ENCODE measurements around the gene BCDIN3D. TPM values are rescaled to one million over a fixed set of nuclear protein-coding genes. Genes with fewer than 3 reads are reported as not detected.
"Not testable (repeated sequence)": the region's sequence is repeated elsewhere in the genome, so short reads cannot be mapped to it uniquely, and the experiment has no call there.

Gene BCDIN3D
- polyA plus RNA-seq, 1 of the 3 experiments (the other 2 are of a cell fraction), result 2.3 TPM

- no peak overlapping the region for H3K27ac ChIP-seq (ENCODE audit: low read depth in 2 of 2, low read length in 1 of 2)
- H3K36me3 ChIP-seq (replicated peaks in 1 of 2; ENCODE audit: control insufficient read depth in 1 of 2, insufficient read depth in 2 of 2, low read length in 1 of 2), result no peaks in the 10 kb centered on the region
- H3K9me3 ChIP-seq, result no peaks in the 10 kb centered on the region
- 72% methylated on average over 4 of the region's 5 CpGs for WGBS (ENCODE audit: low lambda C conversion rate)
- H3F3A ChIP-seq (replicated peaks; ENCODE audit: insufficient read depth), result peaks cover 11% of the 10 kb centered on the region
- ChIA-PET CTCF (interaction anchor here (0.6 to 3.0 kb wide), 9 partner anchors 9 to 338 kb away, joined by 3 to 15 read pairs (median 4); no protein-coding TSS in a partner anchor), POLR2A (no interaction called here)
- H3K4me2 ChIP-seq, result no peak overlapping the region
- TF ChIP-seq, protein P1, sequence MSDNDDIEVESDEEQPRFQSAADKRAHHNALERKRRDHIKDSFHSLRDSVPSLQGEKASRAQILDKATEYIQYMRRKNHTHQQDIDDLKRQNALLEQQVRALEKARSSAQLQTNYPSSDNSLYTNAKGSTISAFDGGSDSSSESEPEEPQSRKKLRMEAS (IDR thresholded peaks at IDR 0.05; ENCODE audit: low read depth), result no peak
- TF ChIP-seq RFX5 (IDR thresholded peaks at IDR 0.05; ENCODE audit: low read length), result no peak
- TF ChIP-seq FOSL2 (IDR thresholded peaks at IDR 0.05; ENCODE audit: borderline replicate concordance, low read depth), result no peak
- TF ChIP-seq, protein P2, sequence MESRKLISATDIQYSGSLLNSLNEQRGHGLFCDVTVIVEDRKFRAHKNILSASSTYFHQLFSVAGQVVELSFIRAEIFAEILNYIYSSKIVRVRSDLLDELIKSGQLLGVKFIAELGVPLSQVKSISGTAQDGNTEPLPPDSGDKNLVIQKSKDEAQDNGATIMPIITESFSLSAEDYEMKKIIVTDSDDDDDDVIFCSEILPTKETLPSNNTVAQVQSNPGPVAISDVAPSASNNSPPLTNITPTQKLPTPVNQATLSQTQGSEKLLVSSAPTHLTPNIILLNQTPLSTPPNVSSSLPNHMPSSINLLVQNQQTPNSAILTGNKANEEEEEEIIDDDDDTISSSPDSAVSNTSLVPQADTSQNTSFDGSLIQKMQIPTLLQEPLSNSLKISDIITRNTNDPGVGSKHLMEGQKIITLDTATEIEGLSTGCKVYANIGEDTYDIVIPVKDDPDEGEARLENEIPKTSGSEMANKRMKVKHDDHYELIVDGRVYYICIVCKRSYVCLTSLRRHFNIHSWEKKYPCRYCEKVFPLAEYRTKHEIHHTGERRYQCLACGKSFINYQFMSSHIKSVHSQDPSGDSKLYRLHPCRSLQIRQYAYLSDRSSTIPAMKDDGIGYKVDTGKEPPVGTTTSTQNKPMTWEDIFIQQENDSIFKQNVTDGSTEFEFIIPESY (IDR thresholded peaks at IDR 0.05; ENCODE audit: borderline replicate concordance, low read depth), result no peak
- TF ChIP-seq, protein P3, sequence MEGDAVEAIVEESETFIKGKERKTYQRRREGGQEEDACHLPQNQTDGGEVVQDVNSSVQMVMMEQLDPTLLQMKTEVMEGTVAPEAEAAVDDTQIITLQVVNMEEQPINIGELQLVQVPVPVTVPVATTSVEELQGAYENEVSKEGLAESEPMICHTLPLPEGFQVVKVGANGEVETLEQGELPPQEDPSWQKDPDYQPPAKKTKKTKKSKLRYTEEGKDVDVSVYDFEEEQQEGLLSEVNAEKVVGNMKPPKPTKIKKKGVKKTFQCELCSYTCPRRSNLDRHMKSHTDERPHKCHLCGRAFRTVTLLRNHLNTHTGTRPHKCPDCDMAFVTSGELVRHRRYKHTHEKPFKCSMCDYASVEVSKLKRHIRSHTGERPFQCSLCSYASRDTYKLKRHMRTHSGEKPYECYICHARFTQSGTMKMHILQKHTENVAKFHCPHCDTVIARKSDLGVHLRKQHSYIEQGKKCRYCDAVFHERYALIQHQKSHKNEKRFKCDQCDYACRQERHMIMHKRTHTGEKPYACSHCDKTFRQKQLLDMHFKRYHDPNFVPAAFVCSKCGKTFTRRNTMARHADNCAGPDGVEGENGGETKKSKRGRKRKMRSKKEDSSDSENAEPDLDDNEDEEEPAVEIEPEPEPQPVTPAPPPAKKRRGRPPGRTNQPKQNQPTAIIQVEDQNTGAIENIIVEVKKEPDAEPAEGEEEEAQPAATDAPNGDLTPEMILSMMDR (IDR thresholded peaks at IDR 0.05), result no peak
- TF ChIP-seq FOXJ3 (CRISPR knock-in tag; IDR thresholded peaks at IDR 0.05), result no peak
- TF ChIP-seq, protein P4, sequence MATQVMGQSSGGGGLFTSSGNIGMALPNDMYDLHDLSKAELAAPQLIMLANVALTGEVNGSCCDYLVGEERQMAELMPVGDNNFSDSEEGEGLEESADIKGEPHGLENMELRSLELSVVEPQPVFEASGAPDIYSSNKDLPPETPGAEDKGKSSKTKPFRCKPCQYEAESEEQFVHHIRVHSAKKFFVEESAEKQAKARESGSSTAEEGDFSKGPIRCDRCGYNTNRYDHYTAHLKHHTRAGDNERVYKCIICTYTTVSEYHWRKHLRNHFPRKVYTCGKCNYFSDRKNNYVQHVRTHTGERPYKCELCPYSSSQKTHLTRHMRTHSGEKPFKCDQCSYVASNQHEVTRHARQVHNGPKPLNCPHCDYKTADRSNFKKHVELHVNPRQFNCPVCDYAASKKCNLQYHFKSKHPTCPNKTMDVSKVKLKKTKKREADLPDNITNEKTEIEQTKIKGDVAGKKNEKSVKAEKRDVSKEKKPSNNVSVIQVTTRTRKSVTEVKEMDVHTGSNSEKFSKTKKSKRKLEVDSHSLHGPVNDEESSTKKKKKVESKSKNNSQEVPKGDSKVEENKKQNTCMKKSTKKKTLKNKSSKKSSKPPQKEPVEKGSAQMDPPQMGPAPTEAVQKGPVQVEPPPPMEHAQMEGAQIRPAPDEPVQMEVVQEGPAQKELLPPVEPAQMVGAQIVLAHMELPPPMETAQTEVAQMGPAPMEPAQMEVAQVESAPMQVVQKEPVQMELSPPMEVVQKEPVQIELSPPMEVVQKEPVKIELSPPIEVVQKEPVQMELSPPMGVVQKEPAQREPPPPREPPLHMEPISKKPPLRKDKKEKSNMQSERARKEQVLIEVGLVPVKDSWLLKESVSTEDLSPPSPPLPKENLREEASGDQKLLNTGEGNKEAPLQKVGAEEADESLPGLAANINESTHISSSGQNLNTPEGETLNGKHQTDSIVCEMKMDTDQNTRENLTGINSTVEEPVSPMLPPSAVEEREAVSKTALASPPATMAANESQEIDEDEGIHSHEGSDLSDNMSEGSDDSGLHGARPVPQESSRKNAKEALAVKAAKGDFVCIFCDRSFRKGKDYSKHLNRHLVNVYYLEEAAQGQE (IDR thresholded peaks at IDR 0.05; ENCODE audit: low read depth, low read length), result no peak
- no peak for TF ChIP-seq NRF1 (IDR thresholded peaks at IDR 0.05; ENCODE audit: low read depth, low read length)
- no peak for TF ChIP-seq USF2 (IDR thresholded peaks at IDR 0.05; ENCODE audit: borderline replicate concordance, low read depth, low read length)
- no peak for TF ChIP-seq GATA2 (CRISPR knock-in tag; IDR thresholded peaks at IDR 0.05)
- TF ChIP-seq TAF1 (IDR thresholded peaks at IDR 0.05; ENCODE audit: borderline replicate concordance, low read depth, low read length), result no peak
- TF ChIP-seq ELF1 (IDR thresholded peaks at IDR 0.05), result no peak
- no peaks in the 10 kb centered on the region for H3K9me2 ChIP-seq
- no peak for DNase-seq
- no peaks in the 10 kb centered on the region for H4K20me1 ChIP-seq (ENCODE audit: insufficient read depth)
- H2AFZ ChIP-seq (ENCODE audit: low read depth), result no peak overlapping the region
- H3K4me1 ChIP-seq (ENCODE audit: control insufficient read depth in 1 of 2, insufficient read depth in 2 of 2, low read depth in 1 of 2, low read length in 1 of 2), result peaks cover 0 to 16% of the 10 kb centered on the region in 2 experiments; a peak in 1 of 4 replicates
- no peak overlapping the region for H3K4me3 ChIP-seq (ENCODE audit: low read depth in 2 of 2, low read length in 1 of 2)
- H3K9ac ChIP-seq, result no peak overlapping the region
- no peaks in the 10 kb centered on the region for H3K27me3 ChIP-seq (ENCODE audit: insufficient read depth)
- no peaks in the 10 kb centered on the region for H3K79me2 ChIP-seq (ENCODE audit: insufficient read depth)
These were observed 38.0 kb upstream of the BCDIN3D start for GRCh38 chr12:49880756-49881414.

GRCh38 chr12:49879065-49879464 is 36.2 kb upstream of the BCDIN3D start:
- H3K9me2 ChIP-seq; H3K27me3 ChIP-seq (ENCODE audit: insufficient read depth); H3K27ac ChIP-seq (ENCODE audit: low read depth in 2 of 2, low read length in 1 of 2); H2AFZ ChIP-seq (ENCODE audit: low read depth); H3K36me3 ChIP-seq (replicated peaks in 1 of 2; ENCODE audit: control insufficient read depth in 1 of 2, insufficient read depth in 2 of 2, low read length in 1 of 2); H3K4me3 ChIP-seq (ENCODE audit: low read depth in 2 of 2, low read length in 1 of 2); H4K20me1 ChIP-seq (ENCODE audit: insufficient read depth); H3K9ac ChIP-seq; H3K4me2 ChIP-seq; DNase-seq; H3K9me3 ChIP-seq; CTCF ChIA-PET; POLR2A ChIA-PET; H3K79me2 ChIP-seq (ENCODE audit: insufficient read depth): not testable (repeated sequence)
- peaks cover 11% of the 10 kb centered on the region for H3F3A ChIP-seq (replicated peaks; ENCODE audit: insufficient read depth)
- WGBS (ENCODE audit: low lambda C conversion rate), result 65% methylated on average over 2 of the region's 2 CpGs
- H3K4me1 ChIP-seq (ENCODE audit: control insufficient read depth in 1 of 2, insufficient read depth in 2 of 2, low read depth in 1 of 2, low read length in 1 of 2), result peaks cover 0 to 23% of the 10 kb centered on the region in 2 experiments; a peak in 1 of 4 replicates
